OCI-M2 (cell line): Measurements from ENCODE around the gene FIBP.
A peak's percentile ranks its signal among the peaks of the same experiment; 100 is the strongest.

Experiments used
- DNase-seq: peaks from one replicate; lab custom pipeline; 2025; ENCODE audit not compliant: unreplicated experiment; lab: John Stamatoyannopoulos, UW

FIBP gene

DNA sequence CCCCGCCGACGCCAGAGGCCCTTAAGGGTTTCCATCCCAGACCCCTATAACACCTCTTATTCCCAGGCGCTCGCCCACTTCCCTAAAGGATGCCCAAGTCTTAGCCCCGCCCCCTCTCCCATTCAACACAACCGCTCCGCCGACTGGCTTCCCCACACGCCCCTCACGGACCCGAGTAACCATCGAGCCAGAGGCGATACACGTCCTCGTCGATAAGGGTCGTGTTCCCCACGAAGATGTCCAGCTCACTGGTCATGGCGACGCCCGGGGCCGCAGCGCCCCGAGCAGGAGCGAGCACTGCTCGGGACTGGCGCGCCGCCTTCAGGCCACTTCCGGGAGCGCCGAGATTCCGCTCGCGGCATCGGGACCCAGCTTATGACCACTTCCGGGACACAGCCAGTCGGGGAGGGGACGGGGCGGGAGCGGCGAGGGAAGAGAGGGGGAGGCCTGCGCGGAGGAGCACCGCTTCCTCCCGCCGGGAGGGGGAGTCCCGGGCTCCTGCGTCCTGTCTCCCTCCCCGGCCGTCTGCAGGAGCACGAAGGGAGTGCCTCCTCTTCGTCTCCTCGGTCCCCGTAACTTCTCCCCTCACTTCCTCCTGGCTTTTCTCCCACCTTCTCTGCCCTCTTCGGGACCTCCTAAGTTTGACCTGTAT is at the start of gene FIBP:
FIBP (minus strand) TSS at position 309 of the 652 bp plus-strand sequence; CDS start at position 256, 53 bp downstream.
- peak; percentile 79 for DNase-seq

- DNase-seq, result no peak
Measured at GRCh38 chr11:65937766-65938165, 49.5 kb upstream of the FIBP start.

- DNase-seq, result peak; percentile 53
Measured at GRCh38 chr11:65934014-65934413, 45.7 kb upstream of the FIBP start.

DNA sequence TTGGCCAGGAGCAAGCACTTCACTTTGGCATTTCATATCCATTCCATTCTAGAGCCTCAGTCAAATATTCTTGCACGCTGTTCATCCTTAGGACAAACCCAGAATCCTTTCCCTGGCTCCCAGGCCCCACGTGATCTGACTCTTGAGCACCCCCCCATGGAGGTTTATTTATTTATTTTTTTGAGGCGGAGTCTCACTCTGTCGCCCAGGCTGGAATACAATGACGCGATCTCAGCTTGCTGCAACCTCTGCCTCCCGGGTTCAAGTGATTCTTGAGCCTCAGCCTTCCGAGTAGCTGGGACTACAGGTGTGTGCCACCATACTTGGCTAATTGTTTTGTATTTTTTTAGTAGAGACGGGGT is 44.3 kb upstream of the FIBP start:
- DNase-seq, result no peak

- no peak for DNase-seq
Measured at GRCh38 chr11:65931773-65932557, 43.7 kb upstream of the FIBP start.

DNA sequence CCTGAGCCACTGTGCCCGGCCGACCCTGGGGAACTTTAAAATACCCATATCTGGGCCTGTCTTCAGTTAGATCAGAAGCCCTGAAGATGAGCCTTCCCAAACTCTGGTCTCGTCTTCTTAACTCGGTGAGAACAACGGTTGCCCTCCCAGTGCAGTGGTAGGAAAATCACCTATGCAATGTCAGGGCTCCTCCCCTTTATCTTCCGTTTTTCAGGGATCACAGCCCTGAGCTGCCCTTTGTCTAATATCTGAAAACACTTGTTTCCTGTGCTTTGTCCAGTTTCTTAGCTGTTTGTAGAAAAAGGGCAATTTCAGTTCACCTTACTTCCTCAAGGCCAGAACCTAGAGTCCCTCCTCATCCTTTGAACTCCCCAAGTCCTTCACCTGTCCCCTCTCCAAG is 40.4 kb upstream of the FIBP start:
- DNase-seq, result no peak

GRCh38 chr11:65927904-65928397 is 39.7 kb upstream of the FIBP start:
- DNase-seq, result peak; percentile 33

DNA sequence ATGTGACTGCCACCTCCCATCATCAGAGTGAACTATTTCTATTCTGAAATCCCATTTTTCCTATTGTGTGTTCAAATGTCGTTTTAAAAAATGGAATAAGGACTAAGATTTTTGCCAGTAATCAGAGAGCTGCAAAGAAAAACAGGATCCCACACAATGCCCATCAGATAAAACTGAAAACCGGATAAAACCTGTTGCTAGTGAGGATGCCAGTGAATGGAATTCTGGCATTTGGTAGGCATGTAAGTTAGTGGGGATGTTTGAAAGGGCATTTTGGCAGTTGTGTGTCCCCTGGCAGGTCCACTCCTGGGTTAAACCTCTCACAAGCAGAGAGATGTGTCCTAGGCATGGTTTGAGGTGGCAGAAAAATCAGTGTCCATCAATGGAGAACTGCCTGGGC is 37.1 kb upstream of the FIBP start:
- no peak for DNase-seq

GRCh38 chr11:65922565-65922964 is 34.3 kb upstream of the FIBP start:
- no peak for DNase-seq

GRCh38 chr11:65921876-65922275 is 33.6 kb upstream of the FIBP start:
- DNase-seq, result no peak

DNA sequence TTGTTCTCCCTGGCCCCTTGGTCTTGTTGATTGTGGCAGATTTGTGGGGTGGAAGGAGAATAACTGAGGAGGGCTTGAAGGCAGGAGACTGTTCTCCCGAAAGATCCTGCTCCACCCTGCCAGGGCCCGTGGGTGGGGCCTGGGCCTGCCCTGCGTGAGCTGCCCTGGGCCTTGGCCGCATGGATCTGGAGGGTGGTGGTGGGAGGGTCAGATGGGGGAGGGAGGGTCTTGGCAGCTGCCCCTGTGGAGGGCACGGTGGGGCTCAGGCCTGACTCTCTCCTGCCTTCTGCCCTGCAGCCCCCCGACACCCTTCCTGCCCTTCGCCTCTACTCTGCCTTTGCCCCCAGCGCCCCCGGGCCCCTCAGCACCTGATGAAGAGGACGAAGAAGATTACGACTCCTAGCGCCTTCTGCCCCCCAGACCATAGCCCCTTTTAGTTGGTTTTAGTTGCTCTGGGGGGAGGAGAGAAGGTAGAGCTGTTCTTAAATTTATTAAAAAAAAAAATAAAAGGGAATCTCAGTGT is 32.8 kb upstream of the FIBP start:
- DNase-seq, result no peak

DNA sequence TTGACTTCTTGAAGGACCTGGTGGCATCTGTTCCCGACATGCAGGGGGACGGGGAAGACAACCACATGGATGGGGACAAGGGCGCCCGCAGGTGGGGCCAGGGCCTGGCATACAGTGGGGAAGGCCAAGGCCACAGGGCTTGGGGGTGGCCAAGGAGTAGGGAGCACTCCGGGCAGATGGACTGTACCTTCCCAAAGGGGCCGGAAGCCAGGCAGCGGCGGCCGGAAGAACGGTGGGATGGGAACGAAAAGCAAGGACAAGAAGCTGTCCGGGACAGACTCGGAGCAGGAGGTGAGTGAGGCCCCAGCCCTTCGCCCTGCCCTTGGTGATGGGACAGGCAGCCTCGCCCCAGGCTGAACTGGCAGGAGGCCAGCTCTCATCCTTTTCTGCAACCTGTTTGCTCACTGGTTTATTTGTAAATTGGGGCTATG is 32.1 kb upstream of the FIBP start:
- no peak for DNase-seq

- DNase-seq, result no peak
Measured at GRCh38 chr11:65919573-65920371, 31.5 kb upstream of the FIBP start.

GRCh38 chr11:65919141-65919572 is 30.9 kb upstream of the FIBP start, which contains the start of gene DRAP1:
TSS of gene DRAP1 (plus strand) at chr11:65919426. CDS start at chr11:65919502, 76 bp downstream.
- DNase-seq, result peak; percentile 68

DNA sequence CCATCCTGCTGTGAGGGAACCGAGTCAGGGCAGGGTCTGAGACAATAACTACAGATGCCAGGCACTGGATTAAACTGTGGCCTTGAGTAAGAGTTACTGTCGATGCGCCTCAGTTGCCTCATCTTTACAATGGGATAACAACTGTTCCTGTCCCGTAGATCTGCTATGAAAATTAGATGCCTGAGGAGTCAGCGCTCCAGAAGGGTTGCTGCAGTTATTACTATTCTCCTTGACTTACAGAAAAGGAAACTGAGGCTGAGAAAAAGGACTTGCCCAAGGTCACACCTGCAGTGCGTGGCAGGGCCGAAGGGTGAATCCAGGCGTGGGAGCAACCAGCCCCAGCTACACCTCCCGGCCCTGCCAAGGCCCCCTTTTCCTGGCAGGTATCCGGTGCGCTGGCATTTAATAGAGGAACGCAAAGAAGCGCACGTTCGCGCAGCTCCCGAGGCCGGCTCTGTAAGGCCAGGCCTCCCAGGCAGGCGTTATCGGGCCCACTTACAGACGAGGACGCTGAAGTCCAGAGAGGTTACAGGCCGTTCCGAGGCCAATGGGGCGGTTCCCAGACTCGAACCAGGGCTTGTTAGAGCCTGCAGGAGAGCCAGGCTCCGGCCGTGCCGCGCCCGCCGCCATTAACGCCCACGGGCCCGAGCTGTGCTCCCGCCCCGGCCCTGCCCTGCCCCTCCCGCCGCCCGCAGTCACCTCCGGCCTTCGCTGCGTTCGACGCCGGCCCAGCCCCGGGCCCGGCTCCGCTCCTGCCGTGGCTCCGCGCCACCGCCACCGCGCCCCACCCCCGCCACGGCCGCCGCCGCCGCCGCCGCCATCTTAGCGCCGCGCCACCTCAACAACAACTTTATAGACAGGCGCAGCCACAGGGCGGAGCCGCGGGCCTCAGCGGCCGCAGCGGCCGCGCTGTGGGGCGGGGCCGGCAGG is 30.2 kb upstream of the FIBP start, which contains the start of gene C11orf68:
C11orf68 (minus strand) TSS at position 852 of the 930 bp plus-strand sequence; CDS start at position 821, 31 bp downstream.
- DNase-seq, result no peak

DNA sequence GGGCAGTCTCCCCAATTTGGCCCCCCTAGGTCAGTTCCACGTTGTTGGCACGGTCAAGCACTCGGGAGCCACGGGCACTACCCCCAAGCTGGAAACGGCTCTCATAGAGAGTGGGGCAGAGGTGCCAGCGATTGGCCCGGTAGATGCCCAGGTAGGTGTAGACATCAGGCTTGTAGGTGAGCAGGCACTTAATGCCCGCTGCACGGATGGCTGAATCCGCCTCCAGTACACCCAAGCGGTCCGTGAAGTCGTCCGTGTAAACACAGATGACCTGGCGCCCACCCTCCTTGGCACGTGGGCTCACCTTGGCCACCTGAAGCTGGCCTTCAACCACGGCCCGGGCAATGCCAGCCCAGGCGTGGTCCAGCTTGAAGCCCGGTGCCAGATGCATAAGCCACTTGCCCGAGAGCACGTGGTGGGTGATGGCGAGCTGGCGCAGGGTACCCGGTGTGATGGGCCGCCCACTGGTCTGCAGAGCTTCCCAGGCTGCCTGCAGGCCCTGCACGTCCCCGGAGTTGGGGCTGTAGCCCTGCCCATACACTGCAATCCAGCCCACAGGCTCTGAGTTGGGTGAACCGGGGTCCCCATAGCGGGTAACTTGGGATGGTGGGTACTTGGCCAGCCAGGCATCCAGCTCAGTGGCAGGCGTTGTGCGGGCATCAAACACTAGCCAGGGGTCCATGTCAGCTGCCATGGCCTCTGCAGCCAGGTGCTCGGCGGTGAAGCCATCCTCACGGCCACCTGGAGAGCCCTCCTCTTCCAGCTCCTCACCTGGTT is 29.4 kb upstream of the FIBP start:
- no peak for DNase-seq

DNA sequence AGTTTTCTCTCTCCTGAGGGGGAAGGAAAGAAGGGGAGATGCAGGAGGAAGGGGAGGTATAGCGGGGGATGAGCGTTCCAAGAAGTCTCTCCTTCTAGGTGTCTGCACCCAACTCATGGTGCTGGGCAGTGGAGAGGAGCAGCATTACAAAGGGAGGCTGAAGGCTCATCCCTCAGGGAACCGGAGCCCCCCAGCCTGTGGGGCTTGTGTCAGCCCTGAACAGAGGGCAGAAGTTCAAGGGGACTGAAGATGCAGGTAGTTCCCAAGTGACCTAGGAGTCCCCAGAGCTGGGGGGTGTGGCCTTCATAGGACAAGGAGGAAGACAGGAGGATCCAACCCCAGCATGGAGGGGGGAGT is 28.8 kb upstream of the FIBP start:
- DNase-seq, result no peak

GRCh38 chr11:65916391-65916790 is 28.1 kb upstream of the FIBP start:
- DNase-seq, result no peak

- no peak for DNase-seq
Measured at GRCh38 chr11:65915821-65916251, 27.6 kb upstream of the FIBP start.
